Motor neuron (in vitro differentiated cells): ENCODE results near the gene PPP2R5C. TPM values are rescaled to one million over a fixed set of nuclear protein-coding genes. Genes with fewer than 3 reads are reported as not detected.
"Not testable (repeated sequence)": the region's sequence is repeated elsewhere in the genome, so short reads cannot be mapped to it uniquely, and the experiment has no call there.

ENCODE experiments used
- ATAC-seq, 8 experiments: fragments of 200-7000 bp; cut with Tn5 transposase; replicated peaks in 6 of 8; 2 replicates each; pipeline ENCODE4 v1.8.0; 2021; ENCODE audit warnings: mild to moderate bottlenecking in 8 of 8, moderate library complexity in 8 of 8
- H3K27ac ChIP-seq, 2 donors: fragments of 250-450 bp; sonication (Bioruptor Pico); 2 replicates each; pipeline ENCODE4 v1.9.0; 2021; ENCODE audit warnings: antibody characterized with exemption in 2 of 2, mild to moderate bottlenecking in 2 of 2, moderate library complexity in 1 of 2
- H3K4me1 ChIP-seq, 2 donors: fragments of 250-450 bp; sonication (Bioruptor Pico); replicated peaks in 1 of 2; 2 replicates each; pipeline ENCODE4 v1.6.1; 2021; ENCODE audit warnings: antibody characterized with exemption in 2 of 2, mild to moderate bottlenecking in 2 of 2, moderate library complexity in 1 of 2
- H3K4me3 ChIP-seq, 5 donors: fragments of 250-450 bp; sonication (Bioruptor Pico); 2 replicates each; pipeline ENCODE4 v1.9.0; 2021; ENCODE audit warnings: antibody characterized with exemption in 5 of 5, mild to moderate bottlenecking in 5 of 5, moderate library complexity in 4 of 5
- WGBS, 10 experiments: fragments of 450-650 bp; shearing (Covaris generic); methylation state at CpG; one replicate each; pipeline ENCODE4 v1.0.0; 2022; 5-methylcytosine and 5-hydroxymethylcytosine counted together
- in situ Hi-C, 9 experiments: fragments of 400-800 bp; cut with MboI; loops; one replicate each; pipeline ENCODE4 v1.15.0; 2021; ENCODE audit warnings: low sequenced_read_pairs in 9 of 9, low pct_unique_long_range_greater_than_20kb in 2 of 9; ENCODE audit not compliant: unreplicated experiment in 9 of 9
- total RNA-seq, 8 experiments: library from RNA; unstranded; fragments of 300-600 nt; gene quantifications; 2 replicates each; pipeline versions ENCODE4 v1.2.3 to v1.2.4, GENCODE V29; 2022

The PPP2R5C gene
- total RNA-seq, 8 experiments from 2014 or later: 84.4 to 112 (median 94.7) TPM

DNA sequence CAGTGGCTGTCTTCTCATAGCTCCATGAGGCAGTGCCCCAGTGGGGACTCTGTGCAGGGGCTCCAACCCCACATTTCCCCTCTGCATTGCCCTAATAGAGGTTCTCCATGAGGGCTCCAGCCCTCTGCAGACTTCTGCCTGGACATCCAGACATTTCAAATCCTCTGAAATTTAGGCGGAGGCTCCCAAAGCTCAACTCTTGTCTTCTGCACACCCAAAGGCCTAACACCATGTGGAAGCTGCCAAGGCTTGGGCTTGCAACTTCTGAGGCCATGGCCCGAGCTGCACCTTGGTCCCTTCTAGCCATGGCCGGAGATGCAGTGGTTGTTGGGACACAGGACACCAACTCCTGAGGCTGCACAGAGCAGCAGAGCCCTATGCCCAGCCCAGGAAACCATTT, 20.5 kb upstream of the PPP2R5C start:
- 17 to 72% (median 41%) methylated on average over 1 to 2 of the region's 3 CpGs; no CpG with 5 or more reads in 6 of the 10 experiments for WGBS, 10 experiments
- Histone ChIP-seq H3K27ac (no peak overlapping the region), H3K4me3 (no peak overlapping the region), H3K4me1 (no peaks in the 10 kb centered on the region)
- in situ Hi-C loops: no loop called here
- no peak for ATAC-seq

DNA sequence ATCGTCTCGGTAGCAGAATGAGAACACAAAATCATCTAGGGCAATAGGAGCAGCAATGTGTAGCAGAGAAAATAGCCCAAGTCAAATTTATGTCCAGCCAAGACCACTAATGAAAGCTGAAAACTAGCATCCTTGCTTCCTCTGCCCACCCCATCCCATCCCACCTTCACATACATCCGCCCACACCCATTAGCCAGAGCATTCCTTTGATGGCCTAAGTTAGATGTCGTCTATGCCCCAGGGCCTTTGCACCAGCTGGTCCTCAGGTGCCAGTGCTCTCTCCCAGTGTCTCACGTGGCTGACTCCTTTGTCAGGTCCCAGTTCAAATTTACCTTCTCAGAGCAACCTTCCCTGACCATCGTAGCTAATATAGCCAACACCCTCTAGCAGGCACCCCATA, 17.8 kb upstream of the PPP2R5C start:
- in situ Hi-C loops: no loop called here
- Histone ChIP-seq H3K4me1 (no peaks in the 10 kb centered on the region), H3K27ac (no peak overlapping the region), H3K4me3 (no peak overlapping the region)
- 38 to 92% (median 80%) methylated on average over 2 to 4 of the region's 6 CpGs; no CpG with 5 or more reads in 3 of the 10 experiments for WGBS, 10 experiments
- no peak for ATAC-seq

DNA sequence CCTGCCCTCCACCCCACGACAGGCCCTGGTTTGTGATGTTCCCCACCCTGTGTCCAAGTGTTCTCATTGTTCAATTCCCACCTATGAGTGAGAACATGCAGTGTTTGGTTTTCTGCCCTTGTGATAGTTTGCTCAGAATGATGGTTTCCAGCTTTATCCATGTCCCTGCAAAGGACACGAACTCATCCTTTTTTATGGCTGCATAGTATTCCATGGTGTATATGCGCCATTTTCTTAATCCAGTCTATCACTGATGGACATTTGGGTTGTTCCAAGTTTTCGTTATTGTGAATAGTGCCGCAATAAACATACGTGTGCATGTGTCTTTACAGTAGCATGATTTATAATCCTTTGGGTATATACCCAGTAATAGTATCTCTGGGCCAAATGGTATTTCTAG, 17.1 kb upstream of the PPP2R5C start:
- WGBS, 10 experiments: 0 to 100% (median 43%) methylated on average over 1 to 5 of the region's 6 CpGs; no CpG with 5 or more reads in 4 of the 10 experiments
- H3K4me3 ChIP-seq, H3K27ac ChIP-seq, H3K4me1 ChIP-seq, in situ Hi-C loops, ATAC-seq: not testable (repeated sequence)

GRCh38 chr14:101749756-101750155, 11.8 kb upstream of the PPP2R5C start:
- in situ Hi-C loops, H3K4me3 ChIP-seq, ATAC-seq, H3K27ac ChIP-seq, H3K4me1 ChIP-seq: not testable (repeated sequence)
- WGBS, 10 experiments: 0 to 100% (median 42%) methylated on average over 1 to 3 of the region's 5 CpGs; no CpG with 5 or more reads in 4 of the 10 experiments

DNA sequence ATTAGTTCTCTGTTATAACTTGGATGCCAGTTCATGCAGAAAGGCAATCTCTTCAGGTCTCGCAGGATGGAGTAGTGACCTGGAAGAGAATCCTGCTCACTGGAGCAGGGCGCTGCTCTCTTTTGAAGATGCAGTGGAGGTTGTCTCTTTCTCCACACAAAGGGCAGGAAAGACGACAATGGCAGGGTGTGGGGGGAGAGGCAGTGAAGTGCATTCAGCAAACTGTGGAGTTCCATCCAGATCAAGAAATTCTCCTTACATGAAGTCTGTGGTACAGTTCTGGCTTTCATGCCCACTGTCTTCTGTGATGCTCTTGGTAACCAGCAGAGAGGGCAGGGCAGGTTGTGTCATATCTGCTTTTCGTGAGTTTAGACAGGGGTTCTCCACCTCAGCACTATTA, 6.6 kb upstream of the PPP2R5C start:
- WGBS, 10 experiments: 43 to 83% (median 63%) methylated on average over 1 to 4 of the region's 4 CpGs; no CpG with 5 or more reads in 2 of the 10 experiments
- ATAC-seq: no peak
- in situ Hi-C loops: no loop called here
- H3K4me3 ChIP-seq: no peak overlapping the region
- H3K4me1 ChIP-seq: no peaks in the 10 kb centered on the region
- H3K27ac ChIP-seq: no peak overlapping the region

- ATAC-seq: no peak
- Histone ChIP-seq H3K4me1 (no peaks in the 10 kb centered on the region), H3K27ac (no peak overlapping the region), H3K4me3 (no peak overlapping the region)
- in situ Hi-C loops: no loop called here
- 54 to 86% (median 73%) methylated on average over 1 to 5 of the region's 8 CpGs; no CpG with 5 or more reads in 1 of the 10 experiments for WGBS, 10 experiments
These were observed 5.8 kb upstream of the PPP2R5C start for GRCh38 chr14:101755591-101756324.

DNA sequence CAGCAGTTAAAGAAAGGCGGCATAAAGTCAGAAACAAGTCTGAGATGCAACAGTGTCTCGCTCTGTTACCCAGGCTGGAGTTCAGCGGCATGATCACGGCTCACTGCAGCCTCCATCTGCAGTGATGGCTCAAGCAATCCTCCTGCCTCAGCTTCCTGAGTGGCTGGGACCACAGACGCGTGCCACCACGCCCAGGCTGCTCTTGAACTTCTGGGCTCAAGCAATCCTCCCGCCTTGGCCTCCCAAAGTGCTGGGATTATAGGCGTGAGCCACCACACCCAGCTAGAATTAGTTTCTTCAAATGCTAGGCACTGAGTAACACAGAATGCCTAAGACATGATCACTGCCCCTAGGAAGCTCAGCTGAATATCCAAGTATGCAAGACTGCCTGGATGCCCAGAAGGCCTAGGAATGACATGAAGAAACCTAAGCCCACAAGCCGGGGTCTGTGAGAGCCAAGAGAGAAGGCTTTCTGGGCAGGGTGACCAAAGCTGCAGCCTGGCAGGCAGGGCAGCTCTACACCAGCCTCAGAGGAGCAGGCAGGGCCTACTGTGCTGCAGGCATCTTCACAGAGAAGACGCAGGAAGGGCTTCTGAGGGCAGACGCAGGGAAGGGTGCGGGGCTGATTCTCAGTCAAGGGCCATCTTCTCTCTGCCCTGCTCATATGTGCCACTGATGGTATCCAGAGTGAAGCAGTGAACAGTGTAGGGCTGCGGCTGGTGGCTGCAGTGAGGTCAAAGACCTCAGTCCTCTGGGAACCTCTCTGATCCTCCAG, 4.3 kb upstream of the PPP2R5C start:
- WGBS, 10 experiments: 66 to 87% (median 78%) methylated on average over 2 to 5 of the region's 14 CpGs; no CpG with 5 or more reads in 4 of the 10 experiments
- ATAC-seq: peak in 2 of 8 experiments; percentile 1 to 3
- Histone ChIP-seq H3K27ac (no peak overlapping the region), H3K4me1 (no peaks in the 10 kb centered on the region), H3K4me3 (no peak overlapping the region)
- in situ Hi-C loops: no loop called here

GRCh38 chr14:101757839-101758211, 3.7 kb upstream of the PPP2R5C start:
- Histone ChIP-seq H3K27ac (no peak overlapping the region), H3K4me3 (no peak overlapping the region), H3K4me1 (peaks cover 0 to 3% of the 10 kb centered on the region in 2 donors)
- 73 to 100% (median 91%) methylated on average over 1 to 3 of the region's 3 CpGs; no CpG with 5 or more reads in 2 of the 10 experiments for WGBS, 10 experiments
- no peak for ATAC-seq
- in situ Hi-C loops: no loop called here

- peaks cover 0 to 3% of the 10 kb centered on the region in 2 donors for H3K4me1 ChIP-seq
- 71 to 100% (median 80%) methylated on average over 1 to 15 of the region's 16 CpGs; no CpG with 5 or more reads in 2 of the 10 experiments for WGBS, 10 experiments
- no peak for ATAC-seq
- in situ Hi-C loops: no loop called here
- H3K4me3 ChIP-seq: no peak overlapping the region
- H3K27ac ChIP-seq: no peak overlapping the region
These were observed 2.5 kb upstream of the PPP2R5C start for GRCh38 chr14:101758913-101759593.

DNA sequence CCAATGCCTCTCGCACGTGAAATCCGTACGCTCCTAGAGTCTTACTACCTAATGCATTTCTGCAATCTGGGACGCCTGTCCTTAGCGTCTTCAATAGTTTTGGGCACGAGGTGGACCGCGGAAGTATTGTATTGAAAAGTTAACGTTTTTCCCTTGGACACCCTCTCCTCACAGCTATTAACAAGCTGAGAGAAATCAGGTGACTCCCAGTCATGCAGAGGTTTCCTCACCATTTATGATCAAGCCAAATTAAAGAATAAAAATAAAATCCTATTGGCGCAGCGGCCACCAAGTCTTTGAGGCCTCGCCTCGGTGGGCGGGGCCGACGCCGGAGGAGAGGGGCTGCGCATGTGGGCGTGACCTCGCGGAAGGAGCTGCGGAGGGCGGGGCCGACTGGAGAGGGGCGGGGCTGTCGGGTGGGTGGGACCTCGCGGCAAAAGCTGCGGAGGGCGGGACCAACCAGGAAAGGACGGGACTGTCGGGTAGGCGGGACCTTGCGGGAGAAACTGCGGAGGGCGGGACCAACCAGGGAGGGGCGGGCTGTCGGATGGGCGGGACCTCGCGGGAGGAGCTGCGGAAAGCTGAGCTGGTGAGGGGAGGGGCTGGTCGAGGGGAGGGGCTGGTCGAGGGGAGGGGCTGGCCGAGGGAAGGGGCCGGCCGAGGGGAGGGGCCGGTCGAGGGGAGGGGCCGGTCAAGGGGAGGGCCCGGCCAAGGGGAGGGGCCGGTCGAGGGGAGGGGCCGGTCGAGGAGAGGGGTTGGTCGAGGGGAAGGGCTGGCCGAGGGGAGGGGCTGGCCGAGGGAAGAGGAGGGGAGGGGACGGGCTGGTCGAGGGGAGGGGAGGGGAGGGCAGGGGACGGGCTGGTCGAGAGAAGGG, 1.1 kb upstream of the PPP2R5C start:
- H3K4me1 ChIP-seq: peaks cover 0 to 3% of the 10 kb centered on the region in 2 donors
- 0 to 29% (median 14%) methylated on average over 2 to 18 of the region's 63 CpGs; no CpG with 5 or more reads in 1 of the 10 experiments for WGBS, 10 experiments
- peak; percentile 44 to 66 (median 62) for ATAC-seq
- in situ Hi-C loops: no loop called here
- peak overlapping the region; percentile 68 to 83 (median 75) for H3K4me3 ChIP-seq
- no peak overlapping the region for H3K27ac ChIP-seq

DNA sequence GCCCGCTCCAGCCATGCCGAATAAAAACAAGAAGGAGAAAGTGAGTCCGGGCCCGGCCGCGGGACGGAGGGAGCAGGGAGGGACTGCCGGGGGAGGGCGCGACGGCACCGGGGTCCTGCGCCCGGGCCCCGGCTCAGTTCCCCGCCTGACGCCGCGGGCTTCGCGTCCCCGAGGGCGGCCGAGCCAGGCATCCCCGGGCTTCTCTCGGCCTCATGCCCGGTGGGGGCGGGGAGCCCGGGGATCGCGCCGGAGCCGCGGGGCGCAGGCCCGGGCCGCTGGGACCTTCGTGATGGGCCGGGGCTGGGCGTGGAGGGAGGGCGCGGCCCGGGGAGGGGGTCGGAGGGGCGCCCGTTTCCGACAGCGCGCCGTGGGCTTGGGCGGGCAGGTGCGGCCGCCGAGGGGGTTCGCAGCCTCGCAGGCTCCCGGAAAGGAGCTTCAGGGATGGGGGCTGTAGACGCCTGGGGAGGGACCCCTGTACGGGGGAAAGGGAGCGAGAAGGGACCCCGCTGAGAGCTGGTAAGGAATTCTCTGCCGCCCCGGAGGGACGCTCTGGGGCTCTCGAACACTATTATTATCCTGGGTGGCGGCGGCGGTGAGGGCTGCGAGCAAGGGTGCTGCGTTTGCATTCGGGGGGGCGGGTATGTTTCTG, 496 bp downstream of the PPP2R5C start:
- in situ Hi-C loops: no loop called here
- peaks cover 0 to 3% of the 10 kb centered on the region in 2 donors for H3K4me1 ChIP-seq
- peak overlapping the region; percentile 68 to 83 (median 75) for H3K4me3 ChIP-seq
- peak; percentile 3 to 21 (median 14) for ATAC-seq
- no CpG with 5 or more reads among the region's 72 CpGs for WGBS, 10 experiments
- H3K27ac ChIP-seq: peak overlapping the region; percentile 80 to 84
